GM10266 (cell line): ENCODE measurements around the gene ETNK1.
A peak's percentile ranks its signal among the peaks of the same experiment; 100 is the strongest.
"Not testable (repeated sequence)": the region's sequence is repeated elsewhere in the genome, so short reads cannot be mapped to it uniquely, and the experiment has no call there.

Experiments
- DNase-seq: peaks from one replicate; pipeline ENCODE4 v3.0.0; 2012; ENCODE audit errors: extremely low spot score
- CTCF ChIP-seq: IDR thresholded peaks from 2 replicates; pipeline ENCODE4 v1.5.1; 2012; ENCODE audit warnings: mild to moderate bottlenecking, low read depth; ENCODE audit not compliant: control insufficient read depth, insufficient read depth; ENCODE audit errors: missing control alignments

The ETNK1 gene

GRCh38 chr12:22698576-22698975 is 73.6 kb downstream of the ETNK1 start:
- DNase-seq = no peak
- TF ChIP-seq CTCF = no peak

GRCh38 chr12:22699705-22700104 is 74.7 kb downstream of the ETNK1 start:
- DNase-seq = not testable (repeated sequence)

GRCh38 chr12:22700106-22700505 is 75.1 kb downstream of the ETNK1 start:
- DNase-seq = no peak

GRCh38 chr12:22701216-22701809 is 76.3 kb downstream of the ETNK1 start:
- not testable (repeated sequence) for DNase-seq

More at GRCh38 chr12:22700106-22700505, 75.1 kb downstream of the ETNK1 start:
- TF ChIP-seq CTCF = no peak

GRCh38 chr12:22702690-22703089 is 77.7 kb downstream of the ETNK1 start:
- no peak for TF ChIP-seq CTCF
- DNase-seq = no peak

- TF ChIP-seq CTCF = peak; percentile 34
- DNase-seq = peak; percentile 44
These were observed 84.3 kb downstream of the ETNK1 start for GRCh38 chr12:22709292-22709691.

GRCh38 chr12:22712083-22712482 is 87.1 kb downstream of the ETNK1 start:
- no peak for DNase-seq
- no peak for TF ChIP-seq CTCF

- TF ChIP-seq CTCF = no peak
- DNase-seq = no peak
These were observed 90.3 kb downstream of the ETNK1 start for GRCh38 chr12:22715254-22715653.
